B cell (primary cell): ENCODE data around the gene PDZD8. TPM values are rescaled to one million over a fixed set of nuclear protein-coding genes. Genes with fewer than 3 reads are reported as not detected.

Experiments
- ATAC-seq: fragments of 200-7000 bp; cut with Tn5 transposase; one replicate; pipeline ENCODE4 v1.10.0; 2021; ENCODE audit warnings: low read depth, mild to moderate bottlenecking, moderate number of reproducible peaks, moderate library complexity
- CTCF ChIA-PET: fragments of 350-600 bp; sonication (Branson Sonifier 250); formaldehyde crosslinking; loops from one replicate; lab custom pipeline; 2021; ENCODE audit warnings: antibody characterized with exemption, inconsistent platforms; lab: Charles Lee
- POLR2A ChIA-PET: fragments of 350-600 bp; sonication (Branson Sonifier 250); formaldehyde crosslinking; loops from one replicate; lab custom pipeline; 2021; ENCODE audit warnings: antibody characterized with exemption; lab: Charles Lee
- DNase-seq: peaks from one replicate; pipeline ENCODE4 v3.0.0; 2013
- H2AFZ ChIP-seq: 2 replicates; pipeline ENCODE4 v1.6.1; 2012; ENCODE audit warnings: mild to moderate bottlenecking, low read depth, low read length; ENCODE audit not compliant: insufficient read depth, poor library complexity, severe bottlenecking
- H3K27ac ChIP-seq, 2 donors: 1 replicate in 1 of 2; 2 replicates in 1 of 2; pipeline ENCODE4 v1.5.1; 2012 to 2013; ENCODE audit warnings: low read length in 2 of 2, mild to moderate bottlenecking in 2 of 2, moderate library complexity in 1 of 2
- H3K27me3 ChIP-seq, 4 experiments: fragments of 200-600 bp in 1 of 4; sonication (generic) in 1 of 4; replicated peaks in 1 of 4; 1 replicate in 2 of 4; 2 replicates in 2 of 4; pipeline versions ENCODE4 v1.6.1 to v1.7.0; 2013 to 2016; ENCODE audit warnings: low read length in 3 of 4, mild to moderate bottlenecking in 2 of 4, mixed read lengths in 1 of 4, moderate library complexity in 1 of 4; ENCODE audit not compliant: insufficient read depth in 4 of 4, control insufficient read depth in 3 of 4; ENCODE audit errors: control extremely low read depth in 1 of 4
- H3K36me3 ChIP-seq, 2 experiments: replicated peaks in 1 of 2; 1 replicate in 1 of 2; 2 replicates in 1 of 2; pipeline versions ENCODE4 v1.6.1 to v1.7.1; 2013; ENCODE audit warnings: low read length in 1 of 2; ENCODE audit not compliant: insufficient read depth in 2 of 2, control insufficient read depth in 1 of 2; ENCODE audit errors: control extremely low read depth in 1 of 2, extremely low read depth in 1 of 2
- H3K4me1 ChIP-seq, 2 donors: fragments of 200-600 bp in 1 of 2; sonication (generic) in 1 of 2; 1 replicate in 1 of 2; 2 replicates in 1 of 2; pipeline versions ENCODE4 v1.5.1 to v1.6.1; 2013 to 2017; ENCODE audit warnings: low read length in 2 of 2; ENCODE audit not compliant: control insufficient read depth in 2 of 2, insufficient read depth in 2 of 2
- H3K4me2 ChIP-seq: replicated peaks from 2 replicates; pipeline ENCODE3; 2012; ENCODE audit warnings: mild to moderate bottlenecking, low read depth, low read length; ENCODE audit not compliant: poor library complexity, severe bottlenecking
- H3K4me3 ChIP-seq, 5 experiments: fragments of 200-600 bp in 1 of 5; sonication (generic) in 1 of 5; 1 replicate in 3 of 5; 2 replicates in 2 of 5; pipeline versions ENCODE4 v1.5.1 to v1.7.0; 2011 to 2016; ENCODE audit warnings: low read length in 4 of 5, mild to moderate bottlenecking in 4 of 5, low read depth in 2 of 5, control low read depth in 1 of 5, moderate library complexity in 1 of 5; ENCODE audit not compliant: insufficient read depth in 1 of 5; ENCODE audit errors: control extremely low read depth in 1 of 5, extremely low read depth in 1 of 5
- H3K79me2 ChIP-seq: fragments of 200-600 bp; sonication (generic); one replicate; pipeline ENCODE4 v1.6.0; 2016; ENCODE audit warnings: low read length; ENCODE audit not compliant: control insufficient read depth, insufficient read depth
- H3K9ac ChIP-seq: fragments of 200-600 bp; sonication (generic); 2 replicates; pipeline ENCODE4 v1.6.1; 2017; ENCODE audit warnings: mild to moderate bottlenecking, low read length, moderate library complexity
- H3K9me3 ChIP-seq, 3 donors: one replicate each; pipeline versions ENCODE4 v1.6.1 to v1.7.1; 2013; ENCODE audit warnings: low read length in 2 of 3; ENCODE audit not compliant: control insufficient read depth in 2 of 3, insufficient read depth in 1 of 3; ENCODE audit errors: control extremely low read depth in 1 of 3
- H4K20me1 ChIP-seq: 2 replicates; pipeline ENCODE4 v1.6.0; 2012; ENCODE audit warnings: mild to moderate bottlenecking, low read length; ENCODE audit not compliant: insufficient read depth, control insufficient read depth, poor library complexity, severe bottlenecking
- H3K27ac Mint-ChIP-seq: one replicate; pipeline ENCODE4 v1.8.0; 2021; ENCODE audit warnings: mixed read lengths
- H3K27me3 Mint-ChIP-seq: one replicate; pipeline ENCODE4 v1.8.0; 2021; ENCODE audit warnings: mixed read lengths
- H3K4me1 Mint-ChIP-seq: one replicate; pipeline ENCODE4 v1.8.0; 2021; ENCODE audit warnings: mixed read lengths
- H3K4me3 Mint-ChIP-seq: one replicate; pipeline ENCODE4 v1.8.0; 2021; ENCODE audit warnings: mixed read lengths
- H3K9me3 Mint-ChIP-seq: one replicate; pipeline ENCODE4 v1.8.0; 2022; ENCODE audit warnings: mixed read lengths; ENCODE audit not compliant: insufficient read depth
- CTCF ChIP-seq: fragments of 200-600 bp; IDR thresholded peaks from one replicate; pipeline ENCODE4 v1.8.0; 2022; ENCODE audit warnings: antibody characterized with exemption, mild to moderate bottlenecking
- EZH2 ChIP-seq: IDR thresholded peaks from 2 replicates; pipeline ENCODE4 v1.6.1; 2012; ENCODE audit warnings: borderline replicate concordance, low read depth, mild to moderate bottlenecking, moderate library complexity, low read length; ENCODE audit not compliant: insufficient read depth, poor library complexity, severe bottlenecking
- WGBS: methylation state at CpG from one replicate; pipeline ENCODE4 v1.1.5; 2013; ENCODE audit warnings: missing lambda C conversion rate; ENCODE audit not compliant: insufficient coverage; 5-methylcytosine and 5-hydroxymethylcytosine counted together
- intact Hi-C: fragments of 100-400 bp; cut with micrococcal nuclease; formaldehyde crosslinking; loops from one replicate; pipeline ENCODE4 v1.10.0; 2022
- polyA plus RNA-seq: library from polyadenylated mRNA; depleted of rRNA; stranded (reverse); fragments of >200 nt; gene quantifications from 2 replicates; pipeline ENCODE4 v1.2.3, GENCODE V29; 2012
- total RNA-seq, 2 donors: library from RNA; stranded (reverse); fragments of 120-200 nt in 1 of 2; gene quantifications; 1 replicate in 1 of 2; 2 replicates in 1 of 2; pipeline versions ENCODE4 v1.2.3 to v1.2.4, GENCODE V29; 2013 to 2022

The PDZD8 gene
- total and polyA plus RNA-seq, 2 donors (not counting 1 experiment from before 2014, with no cell fraction given), result 4.9 to 13.2 TPM

GRCh38 chr10:117261501-117261900 is 113.7 kb downstream of the PDZD8 start:
- ATAC-seq, result no peak
- H3K27me3 Mint-ChIP-seq, result peaks cover 22% of the 10 kb centered on the region
- no peak overlapping the region for H3K4me3 Mint-ChIP-seq
- POLR2A ChIA-PET, result no interaction called here
- Histone ChIP-seq H3K4me1 (no peaks in the 10 kb centered on the region), H3K36me3 (no peaks in the 10 kb centered on the region), H3K4me3 (no peak overlapping the region), H3K27me3 (peaks cover 0 to 23% (median 4%) of the 10 kb centered on the region in 4 experiments), H3K79me2 (no peaks in the 10 kb centered on the region), H2AFZ (no peak overlapping the region), H3K9ac (no peak overlapping the region), H3K27ac (no peak overlapping the region), H3K9me3 (no peaks in the 10 kb centered on the region), H4K20me1 (no peaks in the 10 kb centered on the region), H3K4me2 (no peak overlapping the region)
- H3K27ac Mint-ChIP-seq, result no peak overlapping the region
- CTCF ChIA-PET, result interaction anchor here (1.1 kb wide), 1 partner anchor 45 kb away, joined by 3 read pairs; no protein-coding TSS in a partner anchor
- WGBS, result 100% methylated on average over 1 of the region's 3 CpGs
- intact Hi-C loops, result no loop called here
- no peak for TF ChIP-seq EZH2
- no peak for TF ChIP-seq CTCF
- H3K9me3 Mint-ChIP-seq, result no peaks in the 10 kb centered on the region
- no peak for DNase-seq
- H3K4me1 Mint-ChIP-seq, result no peaks in the 10 kb centered on the region

GRCh38 chr10:117260084-117260483 is 115.2 kb downstream of the PDZD8 start:
- Histone ChIP-seq H3K4me1 (no peaks in the 10 kb centered on the region), H3K9ac (no peak overlapping the region), H3K79me2 (no peaks in the 10 kb centered on the region), H3K27me3 (peaks cover 0 to 23% (median 4%) of the 10 kb centered on the region in 4 experiments), H3K27ac (no peak overlapping the region), H3K4me2 (no peak overlapping the region), H3K9me3 (no peaks in the 10 kb centered on the region), H3K4me3 (no peak overlapping the region), H2AFZ (no peak overlapping the region), H3K36me3 (no peaks in the 10 kb centered on the region), H4K20me1 (no peaks in the 10 kb centered on the region)
- no peak for ATAC-seq
- Mint-ChIP-seq H3K9me3 (no peaks in the 10 kb centered on the region), H3K27me3 (peaks cover 22% of the 10 kb centered on the region), H3K4me3 (no peak overlapping the region), H3K4me1 (no peaks in the 10 kb centered on the region), H3K27ac (no peak overlapping the region)
- CTCF ChIA-PET, result no interaction called here
- no CpG with 5 or more reads among the region's 4 CpGs for WGBS
- no peak for DNase-seq
- intact Hi-C loops, result no loop called here
- POLR2A ChIA-PET, result no interaction called here
- no peak for TF ChIP-seq EZH2
- no peak for TF ChIP-seq CTCF
